Activated T-cell treated with anti-CD3 and anti-CD28 coated beads, Interleukin-2, amount 50 U/mL, for 24 hours (primary cell): ENCODE measurements around the gene GOLGA1.

ENCODE experiments used
- DNase-seq: peaks from one replicate; pipeline ENCODE4 v3.0.0-alpha.2; 2020
- H3K27ac Mint-ChIP-seq: 2 replicates; pipeline ENCODE4 v1.8.0; 2020; ENCODE audit warnings: mild to moderate bottlenecking, mixed read lengths
- H3K27me3 Mint-ChIP-seq: 2 replicates; pipeline ENCODE4 v1.8.0; 2020; ENCODE audit warnings: mixed read lengths
- H3K36me3 Mint-ChIP-seq: 2 replicates; pipeline ENCODE4 v1.8.0; 2020; ENCODE audit warnings: low read depth, mixed read lengths
- H3K4me1 Mint-ChIP-seq: 2 replicates; pipeline ENCODE4 v1.8.0; 2020; ENCODE audit warnings: low read depth, mixed read lengths
- H3K4me3 Mint-ChIP-seq: 2 replicates; pipeline ENCODE4 v1.8.0; 2020; ENCODE audit warnings: mild to moderate bottlenecking, moderate library complexity, mixed read lengths
- H3K9me3 Mint-ChIP-seq: 2 replicates; pipeline ENCODE4 v1.8.0; 2020; ENCODE audit warnings: mixed read lengths

Gene GOLGA1

DNA sequence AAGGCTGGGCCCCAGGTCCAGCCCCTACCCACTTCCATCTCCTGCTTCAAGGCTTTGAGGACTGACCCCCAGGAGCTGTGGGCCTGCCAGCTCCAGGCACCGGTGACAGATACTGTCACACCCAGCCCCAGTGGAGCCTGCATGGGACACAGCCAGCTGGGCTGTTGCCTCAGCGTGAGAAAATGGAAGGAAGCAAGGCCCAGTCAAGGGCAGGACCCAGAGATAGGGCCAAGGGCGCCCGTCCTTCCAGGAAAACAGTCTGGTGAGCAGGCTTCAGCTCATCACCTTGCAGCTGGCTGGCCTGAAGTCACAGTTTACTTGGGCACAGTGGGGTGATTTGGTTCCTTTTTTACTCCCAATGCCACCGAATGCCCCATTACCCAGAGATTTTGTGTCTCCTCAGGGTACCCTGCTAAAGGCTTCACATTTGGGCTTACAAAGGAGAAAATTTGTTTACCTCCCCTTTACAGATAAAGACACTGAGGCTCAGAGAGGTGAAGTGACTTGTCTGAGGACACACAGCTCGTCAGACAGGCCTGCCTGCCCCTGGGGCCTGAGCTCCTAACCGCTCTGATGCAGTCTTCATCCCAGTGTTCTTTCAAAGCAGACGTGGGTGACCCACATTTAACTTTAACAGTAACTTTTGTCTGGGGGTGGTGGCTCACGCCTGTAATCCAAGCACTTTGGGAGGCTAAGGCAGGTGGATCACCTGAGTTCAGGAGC is 109.1 kb downstream of the GOLGA1 start:
- no peak for DNase-seq
- H3K9me3 Mint-ChIP-seq, result no peaks in the 10 kb centered on the region
- peaks cover 8% of the 10 kb centered on the region for H3K27me3 Mint-ChIP-seq
- no peak overlapping the region for H3K27ac Mint-ChIP-seq
- H3K36me3 Mint-ChIP-seq, result no peaks in the 10 kb centered on the region
- no peak overlapping the region for H3K4me3 Mint-ChIP-seq
- H3K4me1 Mint-ChIP-seq, result no peaks in the 10 kb centered on the region

- DNase-seq, result no peak
- no peak overlapping the region for H3K4me3 Mint-ChIP-seq
- H3K4me1 Mint-ChIP-seq, result no peaks in the 10 kb centered on the region
- H3K9me3 Mint-ChIP-seq, result no peaks in the 10 kb centered on the region
- peaks cover 2% of the 10 kb centered on the region for H3K27me3 Mint-ChIP-seq
- H3K36me3 Mint-ChIP-seq, result no peaks in the 10 kb centered on the region
- no peak overlapping the region for H3K27ac Mint-ChIP-seq
Measured at GRCh38 chr9:124830593-124830992, 110.3 kb downstream of the GOLGA1 start.

DNA sequence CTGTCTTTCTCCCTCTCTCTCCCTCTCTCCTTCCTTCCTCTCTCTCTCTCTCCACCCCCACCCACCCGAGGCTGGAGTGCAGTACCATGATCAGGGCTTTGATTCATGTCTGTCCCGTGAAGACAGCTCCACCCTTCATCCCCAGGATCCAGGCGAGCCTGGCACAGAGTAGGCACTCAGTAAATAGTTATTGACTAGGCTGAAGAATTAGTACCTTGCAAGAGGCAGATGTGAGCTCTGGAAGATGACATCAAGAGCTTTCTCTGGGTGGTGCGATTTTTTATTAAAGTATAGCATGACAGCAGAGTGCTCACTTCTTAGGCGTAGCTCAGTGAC is 111.6 kb downstream of the GOLGA1 start:
- Mint-ChIP-seq H3K4me1 (no peaks in the 10 kb centered on the region), H3K27ac (no peak overlapping the region), H3K4me3 (no peak overlapping the region), H3K36me3 (no peaks in the 10 kb centered on the region), H3K27me3 (peaks cover 6% of the 10 kb centered on the region), H3K9me3 (no peaks in the 10 kb centered on the region)
- DNase-seq, result no peak

- Mint-ChIP-seq H3K36me3 (no peaks in the 10 kb centered on the region), H3K27me3 (peaks cover 6% of the 10 kb centered on the region), H3K9me3 (no peaks in the 10 kb centered on the region), H3K4me1 (no peaks in the 10 kb centered on the region), H3K4me3 (no peak overlapping the region), H3K27ac (no peak overlapping the region)
- no peak for DNase-seq
Measured at GRCh38 chr9:124828489-124829333, 112.2 kb downstream of the GOLGA1 start.
